Mesendoderm (in vitro differentiated cells): ENCODE results near the gene CUX1.

ENCODE experiments used
- DNase-seq: peaks from one replicate; pipeline ENCODE4 v3.0.0; 2013
- H2AK5ac ChIP-seq: 2 replicates; pipeline ENCODE4 v1.6.1; 2013; ENCODE audit warnings: low read length, inconsistent platforms
- H2BK120ac ChIP-seq: 2 replicates; pipeline ENCODE4 v1.6.1; 2013; ENCODE audit warnings: low read depth, mild to moderate bottlenecking, low read length, moderate library complexity, mixed read lengths
- H2BK15ac ChIP-seq: replicated peaks from 2 replicates; pipeline ENCODE4 v1.6.1; 2013; ENCODE audit warnings: low read depth, mild to moderate bottlenecking, moderate library complexity
- H2BK5ac ChIP-seq: 2 replicates; pipeline ENCODE4 v1.6.1; 2013; ENCODE audit warnings: low read length, inconsistent platforms
- H3K18ac ChIP-seq: 2 replicates; pipeline ENCODE4 v1.6.1; 2013; ENCODE audit warnings: mild to moderate bottlenecking, low read length, mixed read lengths
- H3K23ac ChIP-seq: one replicate; pipeline ENCODE4 v1.6.1; 2013; ENCODE audit warnings: low read length
- H3K27ac ChIP-seq: 2 replicates; pipeline ENCODE4 v1.5.1; 2013; ENCODE audit warnings: low read depth, mild to moderate bottlenecking, inconsistent platforms, low read length, moderate library complexity
- H3K27me3 ChIP-seq: 2 replicates; pipeline ENCODE4 v1.6.1; 2013; ENCODE audit warnings: low read length, control low read depth, mild to moderate bottlenecking, inconsistent platforms; ENCODE audit not compliant: insufficient read depth, poor library complexity
- H3K36me3 ChIP-seq: 2 replicates; pipeline ENCODE4 v1.6.1; 2013; ENCODE audit warnings: low read length, inconsistent platforms; ENCODE audit not compliant: control insufficient read depth, insufficient read depth
- H3K4ac ChIP-seq: one replicate; pipeline ENCODE4 v1.6.1; 2013; ENCODE audit warnings: low read depth, mild to moderate bottlenecking, low read length, moderate library complexity
- H3K4me1 ChIP-seq: 2 replicates; pipeline ENCODE4 v1.6.1; 2013; ENCODE audit warnings: low read depth, low read length, inconsistent platforms; ENCODE audit not compliant: control insufficient read depth
- H3K4me2 ChIP-seq: 2 replicates; pipeline ENCODE4 v1.6.1; 2013; ENCODE audit warnings: low read length
- H3K4me3 ChIP-seq: 2 replicates; pipeline ENCODE4 v1.5.1; 2013; ENCODE audit warnings: mild to moderate bottlenecking, low read length
- H3K56ac ChIP-seq: one replicate; pipeline ENCODE4 v1.6.1; 2013; ENCODE audit warnings: low read length
- H3K79me1 ChIP-seq: 2 replicates; pipeline ENCODE4 v1.6.1; 2013; ENCODE audit warnings: low read length, inconsistent platforms
- H3K79me2 ChIP-seq: 2 replicates; pipeline ENCODE4 v1.6.1; 2013; ENCODE audit warnings: mild to moderate bottlenecking, low read length; ENCODE audit not compliant: control insufficient read depth, insufficient read depth
- H3K9ac ChIP-seq: 2 replicates; pipeline ENCODE4 v1.6.1; 2013; ENCODE audit warnings: low read length, inconsistent platforms
- H4K5ac ChIP-seq: one replicate; pipeline ENCODE4 v1.6.1; 2013; ENCODE audit warnings: low read length
- H4K8ac ChIP-seq: one replicate; pipeline ENCODE4 v1.6.1; 2013; ENCODE audit warnings: low read depth, mild to moderate bottlenecking, control low read depth, low read length, moderate library complexity
- WGBS: extraction: QIAGEN DNeasy Blood & Tissue Kit; methylation state at CpG from one replicate; pipeline ENCODE4 v1.1.7; 2013; ENCODE audit warnings: low lambda C conversion rate, missing lambda C conversion rate; ENCODE audit not compliant: insufficient coverage; ENCODE audit errors: extremely low coverage; 5-methylcytosine and 5-hydroxymethylcytosine counted together

CUX1 gene

GRCh38 chr7:101782896-101783295 lies 34.5 kb upstream of the CUX1 start:
- H4K5ac ChIP-seq: no peak overlapping the region
- no peak for DNase-seq
- no peak overlapping the region for H2BK5ac ChIP-seq
- H3K27ac ChIP-seq: no peak overlapping the region
- no peaks in the 10 kb centered on the region for H3K27me3 ChIP-seq
- H3K4me2 ChIP-seq: no peak overlapping the region
- H3K36me3 ChIP-seq: no peaks in the 10 kb centered on the region
- WGBS: no CpG with 5 or more reads among the region's 3 CpGs
- H4K8ac ChIP-seq: no peak overlapping the region
- no peak overlapping the region for H3K9ac ChIP-seq
- no peak overlapping the region for H2BK120ac ChIP-seq
- no peak overlapping the region for H3K23ac ChIP-seq
- no peaks in the 10 kb centered on the region for H3K4me1 ChIP-seq
- no peaks in the 10 kb centered on the region for H3K79me2 ChIP-seq
- no peak overlapping the region for H3K4ac ChIP-seq
- H3K79me1 ChIP-seq: no peaks in the 10 kb centered on the region
- H2BK15ac ChIP-seq: no peak overlapping the region
- H3K4me3 ChIP-seq: no peak overlapping the region
- no peak overlapping the region for H2AK5ac ChIP-seq
- H3K56ac ChIP-seq: no peak overlapping the region
- no peak overlapping the region for H3K18ac ChIP-seq

GRCh38 chr7:101783381-101784181 lies 33.8 kb upstream of the CUX1 start:
- Histone ChIP-seq H2AK5ac (no peak overlapping the region), H2BK15ac (no peak overlapping the region), H3K36me3 (no peaks in the 10 kb centered on the region), H3K4ac (no peak overlapping the region), H4K8ac (no peak overlapping the region), H3K27ac (no peak overlapping the region), H3K23ac (no peak overlapping the region), H3K9ac (no peak overlapping the region), H3K56ac (no peak overlapping the region), H3K4me3 (no peak overlapping the region), H4K5ac (no peak overlapping the region), H3K79me2 (no peaks in the 10 kb centered on the region), H2BK5ac (no peak overlapping the region), H3K4me2 (no peak overlapping the region), H3K79me1 (no peaks in the 10 kb centered on the region), H2BK120ac (no peak overlapping the region), H3K4me1 (no peaks in the 10 kb centered on the region), H3K27me3 (no peaks in the 10 kb centered on the region), H3K18ac (no peak overlapping the region)
- WGBS: no CpG with 5 or more reads among the region's 10 CpGs
- DNase-seq: no peak

- Histone ChIP-seq H3K4me3 (no peak overlapping the region), H2BK120ac (no peak overlapping the region), H4K8ac (no peak overlapping the region), H3K79me1 (no peaks in the 10 kb centered on the region), H3K36me3 (no peaks in the 10 kb centered on the region), H2BK5ac (no peak overlapping the region), H2AK5ac (no peak overlapping the region), H3K18ac (no peak overlapping the region), H3K79me2 (no peaks in the 10 kb centered on the region), H3K56ac (no peak overlapping the region), H4K5ac (no peak overlapping the region), H3K4me1 (no peaks in the 10 kb centered on the region), H3K4ac (no peak overlapping the region), H3K23ac (no peak overlapping the region), H2BK15ac (no peak overlapping the region), H3K9ac (no peak overlapping the region), H3K27ac (no peak overlapping the region), H3K4me2 (no peak overlapping the region), H3K27me3 (no peaks in the 10 kb centered on the region)
- DNase-seq: no peak
- WGBS: no CpG with 5 or more reads among the region's 21 CpGs
Observed at GRCh38 chr7:101784292-101785127, 32.9 kb upstream of the CUX1 start.

- H2AK5ac ChIP-seq: no peak overlapping the region
Observed at GRCh38 chr7:101787864-101788263, 29.6 kb upstream of the CUX1 start.

DNA sequence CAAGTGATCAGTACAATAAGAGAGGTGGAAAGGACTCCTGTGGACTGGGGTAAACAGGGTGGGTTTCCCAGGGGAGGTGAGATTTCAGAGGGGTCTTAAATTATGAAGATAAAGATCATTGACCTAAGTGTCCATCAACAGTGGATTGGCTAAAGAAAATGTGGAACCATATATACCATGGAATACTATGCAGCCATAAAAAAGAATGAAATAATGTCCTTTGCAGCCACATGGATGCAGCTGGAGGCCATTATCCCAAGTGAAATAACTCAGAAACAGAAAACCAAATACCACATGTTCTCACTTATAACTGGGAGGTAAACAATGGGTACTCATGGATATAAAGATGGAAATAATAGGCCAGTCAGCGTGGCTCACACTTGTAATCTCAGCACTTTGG lies 28.9 kb upstream of the CUX1 start:
- Histone ChIP-seq H3K9ac (no peak overlapping the region), H3K18ac (no peak overlapping the region), H3K4me1 (no peaks in the 10 kb centered on the region), H3K56ac (no peak overlapping the region), H2BK15ac (no peak overlapping the region), H4K5ac (no peak overlapping the region), H3K27ac (no peak overlapping the region), H3K36me3 (no peaks in the 10 kb centered on the region), H3K4me2 (no peak overlapping the region), H3K4ac (no peak overlapping the region), H3K79me1 (no peaks in the 10 kb centered on the region), H2AK5ac (no peak overlapping the region), H2BK120ac (no peak overlapping the region), H3K27me3 (no peaks in the 10 kb centered on the region), H3K23ac (no peak overlapping the region), H3K79me2 (no peaks in the 10 kb centered on the region), H4K8ac (no peak overlapping the region), H2BK5ac (no peak overlapping the region), H3K4me3 (no peak overlapping the region)
- DNase-seq: no peak
- no CpG with 5 or more reads among the region's 1 CpG for WGBS

More at GRCh38 chr7:101787864-101788263, 29.6 kb upstream of the CUX1 start:
- no peak for DNase-seq
- Histone ChIP-seq H3K4me1 (no peaks in the 10 kb centered on the region), H2BK120ac (no peak overlapping the region), H2BK5ac (no peak overlapping the region), H4K8ac (no peak overlapping the region), H2BK15ac (no peak overlapping the region), H3K23ac (no peak overlapping the region), H3K79me1 (no peaks in the 10 kb centered on the region), H3K4me3 (no peak overlapping the region), H3K27me3 (no peaks in the 10 kb centered on the region), H3K18ac (no peak overlapping the region), H3K4ac (no peak overlapping the region), H4K5ac (no peak overlapping the region), H3K9ac (no peak overlapping the region), H3K36me3 (no peaks in the 10 kb centered on the region), H3K4me2 (no peak overlapping the region), H3K79me2 (no peaks in the 10 kb centered on the region), H3K27ac (no peak overlapping the region), H3K56ac (no peak overlapping the region)
- no CpG with 5 or more reads among the region's 1 CpG for WGBS
